ENCODE results near the gene QKI.

DNA sequence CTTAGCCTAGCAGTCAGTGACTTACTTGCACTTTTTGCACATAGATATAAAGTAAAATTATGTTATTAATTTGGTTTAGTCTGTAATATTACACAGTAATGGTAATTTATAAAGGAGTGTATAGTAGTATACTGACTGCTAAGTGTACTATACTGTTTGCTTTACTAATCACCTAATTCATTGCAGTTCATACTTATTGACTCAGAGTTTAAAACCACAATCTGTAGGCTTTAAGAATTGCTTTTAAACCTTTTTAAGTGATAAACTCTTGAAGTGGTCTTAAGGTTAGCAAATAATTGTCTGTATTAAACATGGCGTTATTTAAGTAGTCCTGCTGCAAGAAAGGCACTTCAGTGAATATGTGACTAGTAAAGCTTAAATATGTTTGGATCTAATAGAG, 151.5 kb downstream of the QKI start:
- TF ChIP-seq MAX (IDR thresholded peaks at IDR 0.05) (no peak), NFIC (IDR thresholded peaks at IDR 0.05) (no peak), RAD21 (IDR thresholded peaks at IDR 0.05; ENCODE audit: low read depth) (no peak), TEAD4 (IDR thresholded peaks at IDR 0.05) (no peak), TAF1 (IDR thresholded peaks at IDR 0.05; ENCODE audit: low read depth) (no peak), YY1 (IDR thresholded peaks at IDR 0.05; ENCODE audit: low read depth) (no peak)
- TF ChIP-seq, protein P1, sequence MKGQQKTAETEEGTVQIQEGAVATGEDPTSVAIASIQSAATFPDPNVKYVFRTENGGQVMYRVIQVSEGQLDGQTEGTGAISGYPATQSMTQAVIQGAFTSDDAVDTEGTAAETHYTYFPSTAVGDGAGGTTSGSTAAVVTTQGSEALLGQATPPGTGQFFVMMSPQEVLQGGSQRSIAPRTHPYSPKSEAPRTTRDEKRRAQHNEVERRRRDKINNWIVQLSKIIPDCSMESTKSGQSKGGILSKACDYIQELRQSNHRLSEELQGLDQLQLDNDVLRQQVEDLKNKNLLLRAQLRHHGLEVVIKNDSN (IDR thresholded peaks at IDR 0.05) = no peak
- TF ChIP-seq, protein P2, sequence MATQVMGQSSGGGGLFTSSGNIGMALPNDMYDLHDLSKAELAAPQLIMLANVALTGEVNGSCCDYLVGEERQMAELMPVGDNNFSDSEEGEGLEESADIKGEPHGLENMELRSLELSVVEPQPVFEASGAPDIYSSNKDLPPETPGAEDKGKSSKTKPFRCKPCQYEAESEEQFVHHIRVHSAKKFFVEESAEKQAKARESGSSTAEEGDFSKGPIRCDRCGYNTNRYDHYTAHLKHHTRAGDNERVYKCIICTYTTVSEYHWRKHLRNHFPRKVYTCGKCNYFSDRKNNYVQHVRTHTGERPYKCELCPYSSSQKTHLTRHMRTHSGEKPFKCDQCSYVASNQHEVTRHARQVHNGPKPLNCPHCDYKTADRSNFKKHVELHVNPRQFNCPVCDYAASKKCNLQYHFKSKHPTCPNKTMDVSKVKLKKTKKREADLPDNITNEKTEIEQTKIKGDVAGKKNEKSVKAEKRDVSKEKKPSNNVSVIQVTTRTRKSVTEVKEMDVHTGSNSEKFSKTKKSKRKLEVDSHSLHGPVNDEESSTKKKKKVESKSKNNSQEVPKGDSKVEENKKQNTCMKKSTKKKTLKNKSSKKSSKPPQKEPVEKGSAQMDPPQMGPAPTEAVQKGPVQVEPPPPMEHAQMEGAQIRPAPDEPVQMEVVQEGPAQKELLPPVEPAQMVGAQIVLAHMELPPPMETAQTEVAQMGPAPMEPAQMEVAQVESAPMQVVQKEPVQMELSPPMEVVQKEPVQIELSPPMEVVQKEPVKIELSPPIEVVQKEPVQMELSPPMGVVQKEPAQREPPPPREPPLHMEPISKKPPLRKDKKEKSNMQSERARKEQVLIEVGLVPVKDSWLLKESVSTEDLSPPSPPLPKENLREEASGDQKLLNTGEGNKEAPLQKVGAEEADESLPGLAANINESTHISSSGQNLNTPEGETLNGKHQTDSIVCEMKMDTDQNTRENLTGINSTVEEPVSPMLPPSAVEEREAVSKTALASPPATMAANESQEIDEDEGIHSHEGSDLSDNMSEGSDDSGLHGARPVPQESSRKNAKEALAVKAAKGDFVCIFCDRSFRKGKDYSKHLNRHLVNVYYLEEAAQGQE (IDR thresholded peaks at IDR 0.05; ENCODE audit: low read depth) = no peak
